ENCODE data around the gene CNOT6.

CNOT6 gene

DNA sequence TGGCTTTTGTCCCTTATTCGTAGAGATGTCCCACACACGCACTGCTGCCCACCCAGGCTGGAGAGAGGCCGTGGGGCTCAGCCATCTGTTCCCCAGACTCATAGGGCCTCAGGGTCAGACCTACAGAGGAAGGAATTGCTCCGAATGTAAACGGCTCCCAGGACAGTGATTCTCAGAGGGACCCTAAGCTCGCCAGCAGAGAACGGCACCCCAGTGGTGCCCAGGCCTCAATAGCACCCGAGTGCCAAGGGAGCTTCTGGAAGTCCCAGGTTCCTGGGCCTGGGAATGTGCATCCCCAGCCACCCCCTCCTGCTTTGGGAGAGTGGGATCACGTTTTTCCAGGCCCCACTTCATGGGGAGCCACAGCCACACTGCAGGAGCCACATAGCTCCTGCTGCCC is 32.9 kb upstream of the CNOT6 start:
- no peak for TF ChIP-seq MEIS1 (CRISPR knock-in tag; IDR thresholded peaks at IDR 0.05; ENCODE audit: borderline replicate concordance)
- TF ChIP-seq GLI4 (tag by site-specific recombination; IDR thresholded peaks at IDR 0.05), result no peak
- no peak for TF ChIP-seq ZNF266 (tag by site-specific recombination; IDR thresholded peaks at IDR 0.05; ENCODE audit: low read depth)
- TF ChIP-seq, protein P1, sequence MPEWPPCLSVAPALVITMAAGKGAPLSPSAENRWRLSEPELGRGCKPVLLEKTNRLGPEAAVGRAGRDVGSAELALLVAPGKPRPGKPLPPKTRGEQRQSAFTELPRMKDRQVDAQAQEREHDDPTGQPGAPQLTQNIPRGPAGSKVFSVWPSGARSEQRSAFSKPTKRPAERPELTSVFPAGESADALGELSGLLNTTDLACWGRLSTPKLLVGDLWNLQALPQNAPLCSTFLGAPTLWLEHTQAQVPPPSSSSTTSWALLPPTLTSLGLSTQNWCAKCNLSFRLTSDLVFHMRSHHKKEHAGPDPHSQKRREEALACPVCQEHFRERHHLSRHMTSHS (tag by site-specific recombination; IDR thresholded peaks at IDR 0.05), result no peak
- TF ChIP-seq ZNF239 (tag by site-specific recombination; IDR thresholded peaks at IDR 0.05), result no peak
- no peak for TF ChIP-seq RBAK (tag by site-specific recombination; IDR thresholded peaks at IDR 0.05)
- TF ChIP-seq, protein P2, sequence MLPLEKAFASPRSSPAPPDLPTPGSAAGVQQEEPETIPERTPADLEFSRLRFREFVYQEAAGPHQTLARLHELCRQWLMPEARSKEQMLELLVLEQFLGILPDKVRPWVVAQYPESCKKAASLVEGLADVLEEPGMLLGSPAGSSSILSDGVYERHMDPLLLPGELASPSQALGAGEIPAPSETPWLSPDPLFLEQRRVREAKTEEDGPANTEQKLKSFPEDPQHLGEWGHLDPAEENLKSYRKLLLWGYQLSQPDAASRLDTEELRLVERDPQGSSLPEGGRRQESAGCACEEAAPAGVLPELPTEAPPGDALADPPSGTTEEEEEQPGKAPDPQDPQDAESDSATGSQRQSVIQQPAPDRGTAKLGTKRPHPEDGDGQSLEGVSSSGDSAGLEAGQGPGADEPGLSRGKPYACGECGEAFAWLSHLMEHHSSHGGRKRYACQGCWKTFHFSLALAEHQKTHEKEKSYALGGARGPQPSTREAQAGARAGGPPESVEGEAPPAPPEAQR (tag by site-specific recombination; IDR thresholded peaks at IDR 0.05), result no peak
- TF ChIP-seq, protein P3, sequence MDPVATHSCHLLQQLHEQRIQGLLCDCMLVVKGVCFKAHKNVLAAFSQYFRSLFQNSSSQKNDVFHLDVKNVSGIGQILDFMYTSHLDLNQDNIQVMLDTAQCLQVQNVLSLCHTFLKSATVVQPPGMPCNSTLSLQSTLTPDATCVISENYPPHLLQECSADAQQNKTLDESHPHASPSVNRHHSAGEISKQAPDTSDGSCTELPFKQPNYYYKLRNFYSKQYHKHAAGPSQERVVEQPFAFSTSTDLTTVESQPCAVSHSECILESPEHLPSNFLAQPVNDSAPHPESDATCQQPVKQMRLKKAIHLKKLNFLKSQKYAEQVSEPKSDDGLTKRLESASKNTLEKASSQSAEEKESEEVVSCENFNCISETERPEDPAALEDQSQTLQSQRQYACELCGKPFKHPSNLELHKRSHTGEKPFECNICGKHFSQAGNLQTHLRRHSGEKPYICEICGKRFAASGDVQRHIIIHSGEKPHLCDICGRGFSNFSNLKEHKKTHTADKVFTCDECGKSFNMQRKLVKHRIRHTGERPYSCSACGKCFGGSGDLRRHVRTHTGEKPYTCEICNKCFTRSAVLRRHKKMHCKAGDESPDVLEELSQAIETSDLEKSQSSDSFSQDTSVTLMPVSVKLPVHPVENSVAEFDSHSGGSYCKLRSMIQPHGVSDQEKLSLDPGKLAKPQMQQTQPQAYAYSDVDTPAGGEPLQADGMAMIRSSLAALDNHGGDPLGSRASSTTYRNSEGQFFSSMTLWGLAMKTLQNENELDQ (tag by site-specific recombination; IDR thresholded peaks at IDR 0.05; ENCODE audit: low read depth), result no peak
- no peak for TF ChIP-seq ZNF558 (tag by site-specific recombination; IDR thresholded peaks at IDR 0.05)
- no peak for TF ChIP-seq ZNF426 (tag by site-specific recombination; IDR thresholded peaks at IDR 0.05)
- no peak for TF ChIP-seq ZNF114 (tag by site-specific recombination; IDR thresholded peaks at IDR 0.05)
- Histone ChIP-seq H3K4me1 (ENCODE audit: control insufficient read depth, insufficient read depth, low read length) (no peaks in the 10 kb centered on the region), H3K9me3 (ENCODE audit: control insufficient read depth, insufficient read depth, low read depth, low read length) (no peaks in the 10 kb centered on the region), H3K36me3 (ENCODE audit: control insufficient read depth in 2 of 2, insufficient read depth in 1 of 2, low read length in 2 of 2) (no peaks in the 10 kb centered on the region), H3K4me3 (ENCODE audit: low read depth, low read length) (no peak overlapping the region), H3K27ac (ENCODE audit: extremely low read depth, low read depth, low read length) (no peak overlapping the region)
- ChIA-PET CTCF (interaction anchor here (1.9 kb wide), 1 partner anchor 11 kb away, joined by 6 read pairs; no protein-coding TSS in a partner anchor), POLR2A (no interaction called here)

DNA sequence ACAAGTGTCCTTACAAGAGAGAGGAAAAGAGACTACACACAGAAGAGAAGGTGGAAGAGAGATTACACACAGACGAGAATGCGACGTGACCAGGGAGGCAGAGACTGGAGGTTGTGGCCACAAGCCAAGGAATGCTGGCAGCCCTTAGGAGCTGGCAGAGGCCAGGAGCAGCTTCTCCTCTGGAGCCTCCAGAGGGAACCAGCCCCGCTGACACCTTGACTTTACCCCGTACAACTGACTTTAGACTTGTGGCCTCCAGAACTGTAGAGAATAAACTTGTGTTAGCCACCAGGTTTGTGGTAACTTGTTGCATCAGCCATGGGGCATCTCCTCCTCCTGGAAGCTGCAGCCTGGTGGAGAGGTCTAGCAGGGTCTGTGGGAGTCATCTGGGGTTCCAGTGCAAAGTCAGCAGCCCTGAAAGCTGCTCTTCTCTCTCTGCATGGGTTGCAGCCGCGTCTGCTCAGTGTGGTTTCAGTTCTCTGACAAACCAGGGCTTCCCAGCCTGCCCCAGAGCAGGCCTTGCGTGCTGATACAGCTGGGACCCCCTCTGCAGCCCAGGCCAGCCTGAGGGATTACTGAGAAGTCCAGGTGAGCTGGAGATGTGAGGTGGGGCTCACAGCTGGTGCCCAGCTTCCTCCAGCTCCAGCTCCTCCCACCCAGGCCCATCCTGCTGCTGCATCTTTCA is 30.8 kb upstream of the CNOT6 start:
- ChIA-PET CTCF (interaction anchor here (0.8 kb wide), 1 partner anchor 9 kb away, joined by 3 read pairs; no protein-coding TSS in a partner anchor), POLR2A (no interaction called here)
- Histone ChIP-seq H3K4me1 (ENCODE audit: control insufficient read depth, insufficient read depth, low read length) (no peaks in the 10 kb centered on the region), H3K36me3 (ENCODE audit: control insufficient read depth in 2 of 2, insufficient read depth in 1 of 2, low read length in 2 of 2) (no peaks in the 10 kb centered on the region), H3K4me3 (ENCODE audit: low read depth, low read length) (no peak overlapping the region), H3K27ac (ENCODE audit: extremely low read depth, low read depth, low read length) (no peak overlapping the region), H3K9me3 (ENCODE audit: control insufficient read depth, insufficient read depth, low read depth, low read length) (no peaks in the 10 kb centered on the region)
- TF ChIP-seq KLF10 (tag by site-specific recombination; IDR thresholded peaks at IDR 0.05), result no peak
- no peak for TF ChIP-seq ZNF654 (tag by site-specific recombination; IDR thresholded peaks at IDR 0.05; ENCODE audit: low read depth)
- no peak for TF ChIP-seq ZNF302 (tag by site-specific recombination; IDR thresholded peaks at IDR 0.05; ENCODE audit: low read depth)
- TF ChIP-seq, protein P4, sequence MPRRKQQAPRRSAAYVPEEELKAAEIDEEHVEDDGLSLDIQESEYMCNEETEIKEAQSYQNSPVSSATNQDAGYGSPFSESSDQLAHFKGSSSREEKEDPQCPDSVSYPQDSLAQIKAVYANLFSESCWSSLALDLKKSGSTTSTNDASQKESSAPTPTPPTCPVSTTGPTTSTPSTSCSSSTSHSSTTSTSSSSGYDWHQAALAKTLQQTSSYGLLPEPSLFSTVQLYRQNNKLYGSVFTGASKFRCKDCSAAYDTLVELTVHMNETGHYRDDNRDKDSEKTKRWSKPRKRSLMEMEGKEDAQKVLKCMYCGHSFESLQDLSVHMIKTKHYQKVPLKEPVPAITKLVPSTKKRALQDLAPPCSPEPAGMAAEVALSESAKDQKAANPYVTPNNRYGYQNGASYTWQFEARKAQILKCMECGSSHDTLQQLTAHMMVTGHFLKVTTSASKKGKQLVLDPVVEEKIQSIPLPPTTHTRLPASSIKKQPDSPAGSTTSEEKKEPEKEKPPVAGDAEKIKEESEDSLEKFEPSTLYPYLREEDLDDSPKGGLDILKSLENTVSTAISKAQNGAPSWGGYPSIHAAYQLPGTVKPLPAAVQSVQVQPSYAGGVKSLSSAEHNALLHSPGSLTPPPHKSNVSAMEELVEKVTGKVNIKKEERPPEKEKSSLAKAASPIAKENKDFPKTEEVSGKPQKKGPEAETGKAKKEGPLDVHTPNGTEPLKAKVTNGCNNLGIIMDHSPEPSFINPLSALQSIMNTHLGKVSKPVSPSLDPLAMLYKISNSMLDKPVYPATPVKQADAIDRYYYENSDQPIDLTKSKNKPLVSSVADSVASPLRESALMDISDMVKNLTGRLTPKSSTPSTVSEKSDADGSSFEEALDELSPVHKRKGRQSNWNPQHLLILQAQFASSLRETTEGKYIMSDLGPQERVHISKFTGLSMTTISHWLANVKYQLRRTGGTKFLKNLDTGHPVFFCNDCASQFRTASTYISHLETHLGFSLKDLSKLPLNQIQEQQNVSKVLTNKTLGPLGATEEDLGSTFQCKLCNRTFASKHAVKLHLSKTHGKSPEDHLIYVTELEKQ (tag by site-specific recombination; IDR thresholded peaks at IDR 0.05; ENCODE audit: borderline replicate concordance), result no peak
- no peak for TF ChIP-seq ZEB2 (tag by site-specific recombination; IDR thresholded peaks at IDR 0.05)
- TF ChIP-seq ZNF629 (tag by site-specific recombination; IDR thresholded peaks at IDR 0.05), result no peak
- no peak for TF ChIP-seq ZNF24 (tag by site-specific recombination; IDR thresholded peaks at IDR 0.05)
- no peak for TF ChIP-seq SCRT2 (tag by site-specific recombination; IDR thresholded peaks at IDR 0.05)
- TF ChIP-seq ZNF311 (tag by site-specific recombination; IDR thresholded peaks at IDR 0.05; ENCODE audit: borderline replicate concordance), result no peak
- TF ChIP-seq ZFHX2 (tag by site-specific recombination; conservative IDR thresholded peaks at IDR 0.05), result no peak
- TF ChIP-seq ZNF274 (IDR thresholded peaks at IDR 0.05; ENCODE audit: low read length), result no peak
- TF ChIP-seq ZNF274 (tag by site-specific recombination; IDR thresholded peaks at IDR 0.05; ENCODE audit: borderline replicate concordance), result no peak
- no peak for TF ChIP-seq GLIS2 (tag by site-specific recombination; IDR thresholded peaks at IDR 0.05)
- TF ChIP-seq, protein P5, sequence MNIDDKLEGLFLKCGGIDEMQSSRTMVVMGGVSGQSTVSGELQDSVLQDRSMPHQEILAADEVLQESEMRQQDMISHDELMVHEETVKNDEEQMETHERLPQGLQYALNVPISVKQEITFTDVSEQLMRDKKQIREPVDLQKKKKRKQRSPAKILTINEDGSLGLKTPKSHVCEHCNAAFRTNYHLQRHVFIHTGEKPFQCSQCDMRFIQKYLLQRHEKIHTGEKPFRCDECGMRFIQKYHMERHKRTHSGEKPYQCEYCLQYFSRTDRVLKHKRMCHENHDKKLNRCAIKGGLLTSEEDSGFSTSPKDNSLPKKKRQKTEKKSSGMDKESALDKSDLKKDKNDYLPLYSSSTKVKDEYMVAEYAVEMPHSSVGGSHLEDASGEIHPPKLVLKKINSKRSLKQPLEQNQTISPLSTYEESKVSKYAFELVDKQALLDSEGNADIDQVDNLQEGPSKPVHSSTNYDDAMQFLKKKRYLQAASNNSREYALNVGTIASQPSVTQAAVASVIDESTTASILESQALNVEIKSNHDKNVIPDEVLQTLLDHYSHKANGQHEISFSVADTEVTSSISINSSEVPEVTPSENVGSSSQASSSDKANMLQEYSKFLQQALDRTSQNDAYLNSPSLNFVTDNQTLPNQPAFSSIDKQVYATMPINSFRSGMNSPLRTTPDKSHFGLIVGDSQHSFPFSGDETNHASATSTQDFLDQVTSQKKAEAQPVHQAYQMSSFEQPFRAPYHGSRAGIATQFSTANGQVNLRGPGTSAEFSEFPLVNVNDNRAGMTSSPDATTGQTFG (tag by site-specific recombination; IDR thresholded peaks at IDR 0.05; ENCODE audit: borderline replicate concordance), result no peak
